Activated CD4-positive, CD25-positive, alpha-beta regulatory T cell treated with anti-CD3 and anti-CD28 coated beads, Interleukin-2, amount 50 U/mL, for 72 hours (primary cell): ENCODE measurements around the gene MEF2B.
"Not testable (repeated sequence)": the region's sequence is repeated elsewhere in the genome, so short reads cannot be mapped to it uniquely, and the experiment has no call there.

Experiments used
- DNase-seq: peaks from one replicate; pipeline ENCODE4 v3.0.0; 2021

Gene MEF2B

DNA sequence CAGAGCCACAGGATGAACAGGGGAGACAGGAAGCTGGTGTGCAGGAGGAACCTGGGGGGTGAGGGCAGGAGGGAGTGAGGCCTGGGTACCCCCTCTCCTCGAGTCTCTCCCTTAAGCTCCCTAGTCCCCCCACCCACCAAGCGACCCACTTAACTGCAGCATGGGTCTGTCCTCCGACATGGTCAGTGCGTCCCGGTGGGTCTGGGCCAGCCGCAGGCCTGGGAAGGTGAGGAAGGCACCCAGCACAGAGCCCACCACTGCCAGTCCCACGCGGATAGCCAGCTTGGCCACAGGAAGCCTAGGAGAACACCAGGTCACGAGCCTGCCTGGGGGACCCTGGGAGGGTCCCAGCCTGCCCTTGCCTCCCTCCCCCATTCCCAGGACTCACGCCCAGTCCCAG lies 48.7 kb downstream of the MEF2B start:
- DNase-seq = no peak

DNA sequence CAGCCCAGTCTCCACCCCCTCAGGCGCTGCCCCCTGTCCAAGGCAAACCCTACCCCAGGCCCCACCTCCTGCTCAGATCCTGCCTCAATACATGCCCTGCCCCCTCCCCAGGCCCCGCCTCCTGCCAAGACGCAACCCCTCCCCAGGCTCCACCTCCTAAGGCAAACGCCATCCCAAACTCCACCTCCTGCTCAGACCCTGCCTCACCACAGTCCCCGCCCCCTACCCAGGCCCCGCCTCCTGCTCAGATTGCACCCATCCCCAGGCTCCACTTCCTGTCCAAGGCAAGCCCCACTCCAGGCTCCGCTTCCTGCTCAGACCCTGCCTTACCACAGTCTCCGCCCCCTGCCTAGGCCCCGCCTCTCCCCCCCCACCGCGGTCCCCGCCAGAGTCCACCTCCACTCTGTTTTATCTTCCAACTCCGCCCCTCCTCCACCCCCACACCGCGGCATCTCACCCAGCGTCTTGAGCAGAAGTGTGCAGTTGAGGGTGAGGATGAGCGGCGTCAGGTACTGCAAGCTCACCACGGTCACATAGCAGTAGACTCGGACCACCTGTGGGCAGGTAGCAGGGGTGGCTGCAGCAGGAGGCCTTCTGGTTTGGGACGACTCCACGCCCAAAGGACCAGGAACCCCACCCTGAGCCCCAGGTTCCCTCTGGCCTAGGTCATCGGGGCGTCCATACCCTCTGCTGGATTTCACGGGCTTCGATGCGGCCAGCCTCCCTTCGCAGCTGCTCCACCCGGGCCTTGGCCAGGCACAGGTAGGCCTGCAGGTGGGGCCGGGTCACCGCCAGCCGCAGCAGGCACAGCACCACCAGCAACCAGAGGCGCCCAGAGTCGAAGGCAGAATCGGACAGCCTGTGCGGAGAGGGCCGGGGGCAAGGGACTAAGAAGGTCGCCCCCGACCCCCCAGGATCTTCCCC lies 49.5 kb downstream of the MEF2B start:
- DNase-seq = no peak

DNA sequence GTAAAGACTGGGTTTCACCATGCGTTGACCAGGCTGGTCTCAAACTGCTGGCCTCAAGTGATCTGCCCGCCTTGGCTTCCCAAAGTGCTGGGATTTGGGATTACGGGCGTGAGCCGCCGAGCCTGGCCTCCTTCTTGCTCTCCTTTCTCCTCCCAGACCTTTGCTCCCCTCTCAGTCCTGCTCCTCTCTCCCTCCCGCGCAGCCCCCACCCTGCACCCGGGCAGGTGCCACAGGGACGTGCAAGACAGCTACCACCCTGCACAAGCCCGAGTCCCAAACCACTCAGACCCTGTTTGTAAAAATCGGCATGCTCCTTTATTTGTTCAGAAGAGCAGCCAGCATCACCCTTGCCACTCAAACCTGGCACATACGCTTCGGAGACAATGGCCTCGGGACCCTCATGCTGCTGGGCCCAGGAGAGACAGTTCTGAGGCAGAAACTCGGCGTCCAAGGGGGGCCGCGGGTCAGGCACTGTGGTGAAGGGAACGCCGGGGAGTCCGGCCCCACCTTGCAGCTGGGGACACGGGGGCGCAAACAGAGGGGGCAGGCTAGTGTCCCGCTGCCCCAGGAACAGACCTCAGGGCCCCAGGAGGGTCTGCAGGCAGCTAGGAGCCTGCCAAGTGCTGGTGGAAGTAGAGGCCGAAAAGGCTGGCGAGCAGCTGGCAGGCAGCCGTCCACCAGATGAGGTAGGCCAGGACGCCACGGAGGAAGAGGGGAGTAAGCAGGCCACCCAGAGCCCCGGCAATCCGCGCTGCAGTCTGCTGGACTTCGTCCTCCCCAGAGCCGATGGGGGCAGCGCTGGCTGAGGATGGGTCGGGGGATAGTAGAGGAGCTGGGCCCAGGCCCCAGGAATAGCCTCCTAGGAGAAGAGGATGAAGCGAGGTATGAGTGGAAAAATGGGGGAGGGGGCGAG lies 50.5 kb downstream of the MEF2B start:
- no peak for DNase-seq

DNA sequence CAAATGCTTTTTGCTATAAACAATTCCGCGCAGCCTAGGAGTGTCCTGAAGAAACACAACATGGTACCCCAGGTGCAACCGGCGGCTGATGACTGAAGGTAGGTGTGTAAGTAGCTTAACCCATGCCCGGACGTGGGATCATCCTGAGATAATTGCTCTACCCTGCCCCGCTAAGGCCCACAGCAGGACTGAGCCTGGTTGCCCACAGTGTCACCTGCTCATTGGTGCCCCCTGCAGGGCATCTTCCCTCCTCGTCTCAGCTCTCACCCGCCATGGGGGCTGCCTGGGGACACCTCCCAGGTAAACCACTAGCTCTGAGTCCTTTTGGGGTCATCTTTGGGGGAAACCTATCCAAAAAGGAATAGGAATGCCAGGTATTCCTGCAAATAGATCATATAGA lies 54.1 kb downstream of the MEF2B start:
- peak; percentile 56 for DNase-seq

DNA sequence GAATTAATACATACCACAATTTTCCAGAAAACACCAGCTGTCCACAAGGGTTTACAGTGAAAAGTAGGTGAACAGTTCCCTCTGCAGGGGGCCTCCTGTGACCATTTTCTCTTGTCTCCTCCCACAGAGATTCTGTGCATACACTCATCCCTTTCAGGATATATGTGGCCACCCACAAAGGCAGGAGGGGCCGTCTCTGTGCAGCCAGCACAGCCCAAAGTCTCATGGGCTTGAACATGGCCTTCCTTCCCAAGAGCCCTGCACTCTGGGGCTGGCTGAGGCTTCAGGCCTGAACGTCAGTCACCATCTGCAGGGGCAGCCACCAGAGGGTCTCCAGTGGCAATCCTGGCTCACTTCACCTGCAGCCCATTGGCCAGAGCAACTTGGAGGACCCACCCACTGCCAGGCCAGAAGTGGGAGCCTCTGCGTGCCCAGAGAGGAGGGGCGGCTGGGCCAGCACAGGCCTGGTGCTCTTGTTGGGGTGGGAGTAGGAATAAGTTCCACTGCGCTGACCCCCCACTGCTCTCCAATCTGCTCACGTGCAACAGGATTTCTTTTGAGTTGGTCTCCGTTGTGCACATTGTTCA lies 56.9 kb downstream of the MEF2B start:
- no peak for DNase-seq

DNA sequence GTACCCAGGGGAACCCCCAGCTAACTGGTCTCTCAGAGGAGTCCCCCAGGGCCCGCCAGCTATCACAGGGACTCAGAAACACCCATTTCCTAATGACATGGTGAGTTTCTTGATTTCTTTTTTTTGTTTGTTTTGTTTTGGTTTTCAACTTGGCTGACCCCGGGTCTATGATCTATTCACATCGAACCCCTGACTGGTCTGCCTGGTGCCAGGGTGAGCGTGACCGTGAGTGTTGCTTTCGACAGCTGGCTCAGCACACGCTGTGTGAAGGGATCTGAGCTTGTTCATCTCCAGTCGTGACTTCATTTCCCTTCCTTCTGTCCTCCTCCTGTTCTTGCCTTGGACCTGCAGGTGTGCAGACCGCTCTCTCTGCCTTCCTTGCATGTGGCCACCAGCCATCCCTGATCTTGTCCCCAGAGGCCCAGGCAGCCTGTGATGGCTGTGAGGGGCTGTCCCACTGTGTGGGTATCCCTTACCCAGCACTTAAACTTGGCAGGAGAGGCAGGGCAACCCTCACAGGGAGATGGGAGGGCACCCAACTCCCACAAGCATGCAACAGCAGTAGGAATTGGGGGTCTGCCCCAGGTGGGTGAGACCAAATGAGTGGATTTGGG lies 58.0 kb downstream of the MEF2B start:
- no peak for DNase-seq

DNA sequence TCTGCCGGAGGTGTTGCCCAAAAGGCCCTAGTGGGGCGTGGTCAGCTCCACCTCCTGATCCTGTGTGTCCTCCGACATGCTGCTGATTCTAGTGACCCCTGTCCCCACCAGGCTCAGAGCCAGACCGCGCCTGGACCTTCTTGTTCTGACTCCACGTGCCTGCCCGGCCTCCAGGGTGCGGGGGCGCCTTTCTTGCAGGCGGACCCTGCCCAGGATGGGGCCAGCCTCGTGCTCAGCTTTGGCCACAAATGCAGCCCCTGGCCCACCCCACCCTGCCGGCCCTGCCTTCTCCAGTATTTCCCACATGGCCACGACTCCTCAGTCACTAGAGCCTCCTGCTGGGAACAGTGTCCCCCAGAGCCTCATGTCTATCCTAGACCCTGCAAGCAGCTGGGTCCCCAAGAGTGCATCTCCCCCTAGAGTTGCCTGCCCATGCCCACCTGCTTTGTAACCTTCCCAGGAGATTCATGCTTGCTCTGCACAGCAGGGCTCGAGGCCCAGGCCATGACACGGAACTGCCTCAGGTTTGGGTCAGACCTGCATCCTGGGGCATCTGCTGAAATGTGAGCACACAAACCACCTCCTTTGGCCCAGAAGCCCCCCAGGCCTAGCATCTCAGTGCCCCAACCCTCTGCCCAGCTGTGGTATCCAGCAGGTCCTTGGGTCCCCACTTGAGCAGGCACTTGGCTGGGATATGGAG lies 58.8 kb downstream of the MEF2B start:
- DNase-seq = no peak

DNA sequence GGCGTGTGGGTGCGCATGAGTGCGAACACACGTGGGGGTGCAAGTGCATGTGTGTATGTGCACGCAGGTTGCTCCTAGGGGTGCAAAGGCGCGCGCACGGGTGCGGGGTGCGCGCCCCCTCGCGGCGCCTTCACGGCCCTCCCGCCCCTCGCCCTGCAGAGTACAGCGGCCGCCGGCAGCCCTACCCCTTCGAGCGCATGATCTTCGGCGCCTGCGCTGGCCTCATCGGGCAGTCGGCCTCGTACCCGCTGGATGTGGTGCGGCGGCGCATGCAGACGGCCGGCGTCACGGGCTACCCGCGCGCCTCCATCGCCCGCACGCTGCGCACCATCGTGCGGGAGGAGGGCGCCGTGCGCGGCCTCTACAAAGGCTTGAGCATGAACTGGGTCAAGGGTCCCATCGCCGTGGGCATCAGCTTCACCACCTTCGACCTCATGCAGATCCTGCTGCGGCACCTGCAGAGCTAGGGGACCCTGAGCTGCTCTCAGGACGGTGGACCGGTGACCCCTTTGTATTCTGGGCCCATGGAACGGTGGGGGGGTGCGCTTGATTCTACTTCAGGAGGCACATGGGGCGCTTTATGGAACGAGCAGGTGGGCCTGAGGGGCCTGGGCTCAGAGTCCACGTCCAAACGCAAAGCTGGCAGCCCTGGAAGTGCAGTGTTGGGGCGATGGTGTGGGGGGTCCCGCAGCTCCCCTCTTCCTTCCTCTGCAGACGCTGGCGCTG lies 59.5 kb downstream of the MEF2B start:
- no peak for DNase-seq

DNA sequence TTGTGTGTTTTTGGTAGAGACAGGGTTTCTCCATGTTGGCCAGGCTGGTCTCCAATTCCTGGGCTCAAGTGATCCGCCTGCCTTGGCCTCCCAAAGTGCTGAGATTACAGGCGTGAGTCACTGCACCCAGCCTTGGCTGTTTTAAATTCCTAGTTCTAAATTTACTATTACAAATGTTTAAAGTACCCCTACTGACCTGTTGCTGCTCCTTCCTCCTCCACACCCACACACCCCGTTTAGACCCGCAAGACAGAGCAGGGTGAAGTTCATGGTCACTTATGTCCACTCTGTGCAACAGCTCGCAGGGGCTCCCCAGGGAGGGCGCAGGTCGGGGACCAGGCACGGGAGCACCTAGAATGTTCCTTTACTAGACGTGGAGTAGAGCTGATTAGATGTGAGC lies 60.5 kb downstream of the MEF2B start:
- no peak for DNase-seq

DNA sequence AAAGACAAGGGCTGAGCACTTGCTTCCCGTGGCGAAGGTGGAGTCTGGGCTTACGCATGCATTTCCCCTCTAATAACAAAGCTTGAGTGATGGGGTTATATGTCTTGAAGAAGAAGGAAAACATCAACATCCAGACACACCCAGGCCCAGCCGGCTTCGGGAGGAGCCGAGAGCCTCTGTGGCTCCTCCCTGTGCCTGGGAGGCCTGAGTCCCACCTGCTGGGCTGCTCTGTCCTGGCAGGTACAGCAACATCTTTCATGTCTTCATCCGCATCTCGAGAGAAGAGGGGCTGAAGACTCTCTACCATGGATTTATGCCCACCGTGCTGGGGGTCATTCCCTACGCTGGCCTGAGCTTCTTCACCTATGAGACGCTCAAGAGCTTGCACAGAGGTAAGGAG lies 62.4 kb downstream of the MEF2B start:
- no peak for DNase-seq

DNA sequence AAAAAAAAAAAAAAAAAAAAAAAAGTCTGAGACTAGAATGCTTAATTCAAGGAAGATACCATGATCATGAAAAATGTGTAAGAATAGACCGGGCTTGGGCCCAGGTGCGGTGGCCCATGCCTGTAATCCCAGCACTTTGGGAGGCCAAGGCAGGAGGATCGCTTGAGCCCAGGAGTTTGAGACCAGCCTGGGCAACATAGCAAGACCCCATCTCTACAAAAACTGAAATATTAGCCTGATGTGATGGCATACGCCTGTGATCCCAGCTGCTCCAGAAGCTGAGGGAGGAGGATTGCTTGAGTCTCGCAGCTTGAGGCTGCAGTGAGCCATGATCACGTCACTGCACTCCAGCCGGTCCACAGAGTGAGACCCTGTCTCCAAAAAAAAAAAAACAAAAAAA lies 63.1 kb downstream of the MEF2B start:
- not testable (repeated sequence) for DNase-seq

DNA sequence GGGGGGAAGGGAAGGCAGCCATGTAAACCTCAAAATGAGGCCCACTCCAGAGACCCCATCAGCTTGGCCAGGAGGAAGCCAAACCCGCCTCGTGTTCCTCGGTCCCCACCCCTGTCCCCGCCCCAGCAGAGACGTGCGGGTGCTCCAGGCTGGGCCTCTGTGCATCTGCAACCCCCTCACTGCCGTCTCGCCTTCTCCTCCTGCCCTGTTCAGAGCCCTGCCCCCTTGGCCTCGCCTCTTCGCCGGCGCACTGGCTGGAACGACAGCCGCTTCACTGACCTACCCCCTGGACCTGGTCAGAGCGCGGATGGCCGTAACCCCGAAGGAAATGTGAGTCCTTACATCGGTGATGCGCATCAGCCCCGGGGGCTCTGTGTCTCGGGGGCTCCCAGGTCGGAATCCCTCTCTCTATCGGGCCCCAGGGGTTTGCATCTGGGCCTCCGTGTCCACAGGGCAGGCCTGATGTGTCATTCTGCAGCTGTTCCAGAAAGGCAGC lies 64.0 kb downstream of the MEF2B start:
- no peak for DNase-seq

DNA sequence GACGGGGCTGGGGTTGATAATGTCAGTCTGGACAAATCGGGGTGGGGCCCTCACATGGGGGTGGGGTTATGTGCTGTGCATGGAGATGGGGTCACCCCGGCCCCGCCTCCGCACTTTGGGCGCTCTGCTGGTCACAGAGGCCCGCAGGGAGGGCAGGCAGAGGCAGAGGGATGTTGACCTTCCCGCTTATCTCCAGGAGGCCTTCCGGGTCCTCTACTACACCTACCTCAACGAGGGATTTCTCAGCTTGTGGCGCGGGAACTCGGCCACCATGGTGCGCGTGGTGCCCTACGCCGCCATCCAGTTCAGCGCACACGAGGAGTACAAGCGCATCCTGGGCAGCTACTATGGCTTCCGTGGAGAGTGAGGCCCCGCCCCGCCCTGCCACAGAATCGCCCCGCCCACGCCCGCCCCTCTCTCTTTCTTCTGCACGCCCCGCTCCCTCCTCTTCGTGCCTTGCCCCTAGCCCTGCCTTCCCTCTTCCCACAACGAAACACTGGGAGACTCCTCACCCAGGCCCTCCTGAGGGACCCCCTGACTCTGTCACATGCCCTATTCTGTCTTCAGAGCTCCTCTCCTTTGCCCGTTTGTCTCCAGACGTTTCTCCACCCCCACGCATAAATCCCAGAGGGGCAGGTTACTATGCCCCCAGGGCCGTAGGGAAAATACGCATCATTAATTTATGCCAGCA lies 64.6 kb downstream of the MEF2B start:
- DNase-seq = no peak

DNA sequence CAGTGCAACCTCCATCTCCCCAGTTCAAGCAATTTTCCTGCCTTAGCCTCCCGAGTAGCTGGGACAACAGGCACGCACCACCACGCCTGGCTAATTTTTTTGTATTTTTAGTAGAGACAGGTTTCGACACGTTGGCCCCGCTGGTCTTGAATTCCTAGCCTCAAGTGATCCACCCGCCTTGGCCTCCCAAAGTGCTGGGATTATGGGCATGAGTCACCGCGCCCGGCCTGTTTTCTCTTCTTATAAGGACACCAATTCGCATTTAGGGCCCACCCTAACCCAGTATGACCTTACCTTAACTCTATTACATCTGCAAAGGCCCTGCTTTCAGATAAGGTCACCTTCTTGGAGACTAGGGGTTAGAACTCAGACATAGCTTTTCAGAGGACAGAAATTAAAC lies 66.9 kb downstream of the MEF2B start:
- no peak for DNase-seq

DNA sequence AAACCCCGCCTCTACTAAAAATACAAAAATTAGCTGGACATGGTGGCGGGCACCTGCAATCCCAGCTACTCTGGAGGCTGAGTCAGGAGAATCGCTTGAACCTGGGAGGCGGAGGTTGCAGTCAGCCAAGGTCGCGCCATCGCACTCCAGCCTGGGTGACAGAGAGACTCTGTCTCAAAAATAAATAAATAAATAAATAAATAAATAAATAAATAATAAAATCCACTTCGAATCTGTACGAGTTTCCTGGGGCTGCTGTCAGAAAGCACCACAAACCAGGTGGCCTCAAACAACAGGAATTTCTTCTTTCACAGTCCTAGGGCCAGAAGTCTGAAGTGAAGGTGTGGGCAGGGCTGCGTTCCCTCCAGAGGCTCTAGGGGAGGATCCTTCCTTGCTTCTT lies 67.5 kb downstream of the MEF2B start:
- not testable (repeated sequence) for DNase-seq

DNA sequence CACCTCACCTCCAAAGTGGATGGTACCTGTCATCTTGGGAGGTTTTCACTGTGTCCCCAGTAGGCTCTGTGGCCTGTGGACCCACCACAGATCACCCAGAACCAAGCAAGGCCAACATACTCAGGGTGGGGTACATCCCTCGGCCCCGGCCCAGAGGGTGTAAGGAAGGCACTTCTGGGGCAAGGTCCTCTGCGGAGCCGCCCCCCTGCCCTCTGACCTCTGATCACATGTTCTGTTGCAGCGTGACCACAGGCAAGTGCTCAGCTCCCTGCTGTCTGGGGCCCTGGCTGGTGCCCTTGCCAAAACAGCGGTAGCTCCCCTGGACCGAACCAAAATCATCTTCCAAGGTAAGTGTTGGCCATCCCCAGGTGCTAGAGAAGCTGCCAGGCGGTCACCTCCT lies 68.5 kb downstream of the MEF2B start:
- DNase-seq = no peak

DNA sequence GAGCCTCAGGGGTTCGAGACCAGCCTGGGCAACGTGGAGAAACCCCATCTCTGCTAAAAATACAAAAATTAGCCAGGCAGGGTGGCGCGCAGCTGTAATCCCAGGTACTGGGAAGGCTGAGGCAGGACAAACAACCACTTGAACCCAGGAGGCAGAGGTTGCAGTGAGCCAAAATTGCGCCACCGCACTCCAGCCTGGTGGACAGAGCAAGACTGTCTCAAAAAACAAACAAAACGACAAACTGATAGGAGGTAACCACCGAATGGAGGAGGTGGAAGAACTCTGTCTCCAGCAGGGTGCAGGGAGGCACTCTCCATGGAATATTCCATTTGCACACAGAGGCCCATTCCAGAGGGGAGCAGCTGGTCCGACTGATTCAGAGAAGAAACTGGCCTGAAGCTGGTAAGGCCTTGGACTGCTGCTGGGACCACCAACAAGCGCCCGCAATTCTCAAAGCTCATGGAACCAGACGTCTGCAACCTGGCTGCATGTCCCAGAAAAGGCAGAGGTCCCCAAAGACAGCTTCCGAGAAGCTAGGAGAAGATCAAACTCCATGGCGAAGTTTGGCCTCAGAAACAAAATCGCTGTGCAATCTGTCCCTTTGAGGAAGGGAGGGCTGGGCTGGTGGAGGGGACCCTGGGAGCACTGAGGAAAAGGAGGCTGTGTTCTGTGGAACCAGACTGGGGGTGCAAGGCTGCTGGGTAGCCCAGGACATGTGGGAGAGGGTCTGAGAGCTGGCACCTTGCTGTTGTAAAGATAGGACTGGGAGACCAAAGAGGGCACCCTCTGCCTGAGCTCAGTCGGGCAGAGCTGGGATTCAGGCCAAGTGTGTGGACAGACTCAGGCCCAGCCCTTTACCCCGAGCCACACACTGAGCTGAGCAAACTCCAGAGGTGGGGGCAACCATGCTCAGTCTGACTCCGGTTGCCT lies 71.1 kb downstream of the MEF2B start:
- DNase-seq = no peak

DNA sequence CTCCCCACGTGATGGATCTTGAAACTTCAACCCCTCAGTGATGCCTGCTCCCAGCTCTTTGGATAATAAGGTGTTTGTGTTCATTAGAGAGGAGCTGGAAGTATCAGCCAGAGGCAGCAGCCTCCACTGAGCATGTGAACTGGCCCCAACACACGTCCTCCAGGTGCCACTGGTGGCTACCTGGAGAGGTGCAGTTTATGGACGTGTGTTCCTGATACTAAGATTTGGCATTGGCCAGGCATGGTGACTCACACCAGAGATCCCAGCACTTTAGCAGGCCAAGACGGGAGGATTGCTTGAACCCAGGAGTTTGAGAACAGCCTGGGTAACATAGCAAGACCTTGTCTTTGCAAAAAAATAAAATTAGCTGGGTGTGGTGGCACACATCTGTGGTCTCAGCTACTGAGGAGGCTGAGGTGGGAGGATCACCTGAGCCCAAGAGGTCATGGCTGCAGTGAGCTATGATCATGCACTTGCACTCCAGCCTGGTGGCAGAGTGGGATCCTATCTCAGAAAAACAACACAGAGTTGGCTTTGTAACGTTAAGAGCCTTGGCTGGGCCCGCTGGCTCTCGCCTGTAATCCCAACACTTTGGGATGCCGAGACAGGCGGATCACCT lies 71.9 kb downstream of the MEF2B start:
- DNase-seq = no peak
